DMS153 (cell line): ENCODE measurements around the gene SPATA12.

Source experiments
- DNase-seq: peaks from one replicate; lab custom pipeline; 2025; lab: John Stamatoyannopoulos, UW

Gene SPATA12

GRCh38 chr3:57116501-57116900 lies 56.0 kb downstream of the SPATA12 start:
- DNase-seq = no peak

- no peak for DNase-seq
These were observed 57.8 kb downstream of the SPATA12 start for GRCh38 chr3:57118254-57118653.

- DNase-seq = no peak
These were observed 59.6 kb downstream of the SPATA12 start for GRCh38 chr3:57120040-57120439.

- DNase-seq = no peak
These were observed 60.1 kb downstream of the SPATA12 start for GRCh38 chr3:57120451-57121174.
